Hematopoietic multipotent progenitor cell treated with erythropoietin and hydrocortisone succinate and interleukin-3 and kit ligand, for 15 days (in vitro differentiated cells): Measurements from ENCODE around the gene GTF2F1.
"Not testable (repeated sequence)": the region's sequence is repeated elsewhere in the genome, so short reads cannot be mapped to it uniquely, and the experiment has no call there.

Experiments used
- DNase-seq: peaks from one replicate; pipeline ENCODE4 v3.0.0-alpha.2; 2015; ENCODE audit warnings: low spot score

GTF2F1 gene, protein sequence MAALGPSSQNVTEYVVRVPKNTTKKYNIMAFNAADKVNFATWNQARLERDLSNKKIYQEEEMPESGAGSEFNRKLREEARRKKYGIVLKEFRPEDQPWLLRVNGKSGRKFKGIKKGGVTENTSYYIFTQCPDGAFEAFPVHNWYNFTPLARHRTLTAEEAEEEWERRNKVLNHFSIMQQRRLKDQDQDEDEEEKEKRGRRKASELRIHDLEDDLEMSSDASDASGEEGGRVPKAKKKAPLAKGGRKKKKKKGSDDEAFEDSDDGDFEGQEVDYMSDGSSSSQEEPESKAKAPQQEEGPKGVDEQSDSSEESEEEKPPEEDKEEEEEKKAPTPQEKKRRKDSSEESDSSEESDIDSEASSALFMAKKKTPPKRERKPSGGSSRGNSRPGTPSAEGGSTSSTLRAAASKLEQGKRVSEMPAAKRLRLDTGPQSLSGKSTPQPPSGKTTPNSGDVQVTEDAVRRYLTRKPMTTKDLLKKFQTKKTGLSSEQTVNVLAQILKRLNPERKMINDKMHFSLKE

DNA sequence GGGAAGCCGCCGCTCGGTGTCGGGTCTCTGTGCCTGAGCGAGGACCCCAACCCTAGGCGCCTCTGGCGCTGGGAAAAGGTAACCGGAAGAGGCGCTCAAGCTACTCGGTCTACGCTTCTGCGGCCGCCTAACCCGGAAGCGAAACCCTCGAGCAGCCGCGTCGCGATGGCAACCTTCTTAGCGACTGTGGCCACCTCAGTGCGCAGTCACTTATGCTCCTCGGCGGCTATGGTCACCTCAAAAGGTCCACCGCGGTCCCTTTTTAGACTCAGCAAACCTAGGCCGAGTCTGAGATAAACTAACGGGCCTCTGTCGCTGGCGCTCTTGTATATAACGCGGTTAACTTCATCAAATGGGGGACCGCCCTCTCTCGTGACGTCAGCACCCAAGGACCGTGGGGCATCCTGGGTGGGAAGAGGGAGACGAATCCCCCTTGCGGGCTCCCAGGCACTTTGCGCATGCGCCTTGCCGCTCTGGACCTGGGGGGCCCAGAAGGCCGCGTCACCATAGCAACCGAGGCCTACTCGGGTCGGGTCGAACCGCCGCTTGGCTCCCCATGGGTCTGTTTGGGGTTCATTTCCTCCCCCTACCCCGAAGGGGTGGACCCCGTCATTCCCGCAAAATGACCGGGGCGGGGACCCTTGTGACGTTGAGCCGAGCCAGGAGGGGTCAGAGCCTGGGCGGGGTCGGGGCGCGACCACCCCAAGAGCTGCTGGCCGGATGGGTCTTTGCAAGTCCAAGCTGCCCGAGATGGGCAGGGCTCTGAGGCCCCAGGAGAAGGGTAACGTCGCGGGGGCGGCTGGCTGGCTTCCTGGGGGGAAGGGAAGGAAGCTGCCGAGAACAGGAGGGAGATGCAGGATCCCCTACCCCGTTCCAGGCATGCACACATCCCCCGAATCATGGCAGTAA, at the start of gene GTF2F1:
Gene GTF2F1, minus strand, starts transcription at position 91 of the 909 bp plus-strand sequence. CDS start 169 bp downstream, outside the sequence.
- peak; percentile 88 for DNase-seq

DNA sequence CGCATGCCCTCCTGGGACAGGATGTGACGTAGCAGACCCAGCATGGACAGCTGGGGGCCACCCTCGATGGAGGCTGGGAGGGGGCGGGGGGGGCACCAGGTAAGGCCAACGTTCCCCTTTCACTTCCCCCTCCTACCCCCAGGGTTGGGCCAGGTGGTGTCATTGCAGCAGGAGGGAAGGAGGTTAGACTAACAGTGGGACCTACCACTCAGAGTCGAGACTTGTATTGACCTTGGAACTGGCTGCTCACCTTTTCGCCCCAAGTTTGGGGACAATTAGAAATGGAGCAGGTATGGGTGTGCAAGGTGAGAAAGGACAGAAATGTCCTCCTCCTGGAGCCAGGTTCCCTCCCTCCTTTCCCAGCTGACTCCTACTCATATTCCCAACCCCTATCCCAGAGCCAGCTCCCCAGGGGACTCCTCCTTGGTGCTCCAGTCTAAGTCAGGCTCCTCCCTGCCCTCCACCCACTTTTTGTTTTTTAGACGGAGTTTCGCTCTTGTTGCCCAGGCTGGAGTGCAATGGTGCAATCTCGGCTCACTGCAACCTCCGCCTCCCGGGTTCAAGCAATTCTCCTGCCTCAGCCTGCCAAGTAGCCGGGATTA, 49.2 kb upstream of the GTF2F1 start:
- DNase-seq, result no peak

DNA sequence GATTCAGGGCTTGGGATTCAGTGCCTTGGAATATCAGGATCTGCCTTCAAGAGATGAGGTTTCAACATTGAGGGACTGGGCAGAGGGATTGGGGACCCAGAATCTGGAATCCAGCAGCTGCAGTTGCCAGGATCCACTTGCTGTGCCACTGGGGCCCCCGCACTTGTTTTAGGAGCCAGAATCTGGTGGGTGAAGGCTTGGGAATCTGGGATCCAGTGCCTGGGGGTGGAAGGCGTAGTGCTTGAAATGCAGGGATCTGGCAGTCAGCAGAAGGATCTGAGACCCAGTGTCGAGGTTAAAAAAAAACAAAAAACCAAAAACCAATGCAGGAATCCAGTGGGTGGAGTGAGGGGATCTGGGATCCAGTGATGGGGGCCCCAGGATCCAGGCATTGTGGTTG, 47.9 kb upstream of the GTF2F1 start:
- no peak for DNase-seq

DNA sequence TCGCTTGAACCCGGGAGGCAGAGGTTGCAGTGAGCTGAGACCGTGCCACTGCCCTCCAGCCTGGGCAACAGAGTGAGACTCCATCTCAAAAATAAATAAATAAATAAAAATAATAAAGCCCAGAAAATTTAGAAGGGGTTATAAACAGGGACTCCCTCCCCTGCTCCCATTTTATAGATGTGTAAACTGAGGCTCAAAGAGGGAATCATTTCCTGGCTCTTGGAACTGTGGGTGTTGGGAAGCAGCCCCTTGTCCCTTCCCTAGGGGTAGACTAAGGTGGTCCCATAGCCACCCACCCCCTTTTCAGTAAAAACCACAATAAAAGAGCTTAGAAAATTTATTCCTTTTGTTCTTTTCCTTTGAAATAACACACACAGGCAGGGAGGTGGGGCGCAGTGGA, 46.8 kb upstream of the GTF2F1 start:
- DNase-seq, result no peak

DNA sequence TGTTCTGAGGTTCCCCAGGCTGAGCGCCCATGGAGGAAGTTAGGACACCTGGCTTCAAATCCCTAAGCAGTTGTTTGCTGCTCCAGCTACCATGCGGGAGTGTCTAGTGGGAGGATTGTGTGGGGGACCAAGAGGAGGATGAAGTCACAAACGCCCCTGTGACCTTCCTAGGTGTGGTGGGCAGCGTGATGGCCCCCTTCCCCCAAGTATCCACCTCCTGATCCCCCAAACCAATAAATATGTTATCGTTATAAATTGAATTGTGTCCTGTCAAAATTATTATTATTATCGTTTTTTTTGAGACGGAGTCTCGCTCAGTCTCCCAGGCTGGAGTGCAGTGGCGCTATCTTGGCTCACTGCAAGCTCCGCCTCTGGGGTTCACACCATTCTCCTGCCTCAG, 40.7 kb upstream of the GTF2F1 start, which contains the start of gene SLC25A41:
Gene SLC25A41, minus strand, starts transcription at position 101 of the 400 bp plus-strand sequence. Its CDS starts 70 bp downstream, at position 31.
- DNase-seq, result no peak

DNA sequence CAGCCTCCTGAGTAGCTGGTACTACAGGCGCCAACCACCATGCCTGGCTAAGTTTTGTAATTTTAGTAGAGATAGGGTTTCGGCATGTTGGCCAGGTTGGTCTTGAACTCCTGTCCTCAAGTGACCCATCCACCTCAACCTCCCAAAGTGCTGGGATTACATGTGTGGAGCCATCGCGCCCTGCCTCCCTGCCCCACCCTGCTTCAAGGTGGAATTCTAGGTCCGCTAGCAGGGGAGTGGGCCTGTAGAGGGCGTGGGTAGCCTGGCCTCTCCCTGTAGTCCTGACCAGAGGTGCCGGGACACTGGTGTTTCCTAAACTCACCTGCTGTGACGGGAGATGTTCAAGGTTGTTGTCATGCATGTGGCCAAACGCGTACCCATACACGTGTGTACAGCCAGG, 40.2 kb upstream of the GTF2F1 start:
- no peak for DNase-seq

DNA sequence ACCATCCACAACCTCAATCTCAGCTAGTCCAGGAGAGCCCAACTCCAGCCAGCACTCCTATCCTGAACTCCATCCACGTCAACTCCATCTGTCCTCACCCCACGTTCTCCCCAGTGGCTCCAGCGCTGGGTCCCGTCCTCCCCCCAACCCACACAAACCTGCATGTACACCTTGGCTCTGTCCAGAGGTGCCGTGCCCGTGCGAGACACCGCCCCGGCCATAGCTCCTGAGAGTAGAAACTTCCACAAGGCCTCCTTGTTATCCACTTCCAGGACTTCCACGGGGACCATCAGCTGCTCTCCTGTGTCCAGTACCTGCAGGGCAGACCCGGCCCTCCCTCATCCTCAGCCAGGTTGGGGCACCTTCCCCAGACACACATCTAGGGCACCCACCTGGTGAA, 38.9 kb upstream of the GTF2F1 start:
- no peak for DNase-seq

DNA sequence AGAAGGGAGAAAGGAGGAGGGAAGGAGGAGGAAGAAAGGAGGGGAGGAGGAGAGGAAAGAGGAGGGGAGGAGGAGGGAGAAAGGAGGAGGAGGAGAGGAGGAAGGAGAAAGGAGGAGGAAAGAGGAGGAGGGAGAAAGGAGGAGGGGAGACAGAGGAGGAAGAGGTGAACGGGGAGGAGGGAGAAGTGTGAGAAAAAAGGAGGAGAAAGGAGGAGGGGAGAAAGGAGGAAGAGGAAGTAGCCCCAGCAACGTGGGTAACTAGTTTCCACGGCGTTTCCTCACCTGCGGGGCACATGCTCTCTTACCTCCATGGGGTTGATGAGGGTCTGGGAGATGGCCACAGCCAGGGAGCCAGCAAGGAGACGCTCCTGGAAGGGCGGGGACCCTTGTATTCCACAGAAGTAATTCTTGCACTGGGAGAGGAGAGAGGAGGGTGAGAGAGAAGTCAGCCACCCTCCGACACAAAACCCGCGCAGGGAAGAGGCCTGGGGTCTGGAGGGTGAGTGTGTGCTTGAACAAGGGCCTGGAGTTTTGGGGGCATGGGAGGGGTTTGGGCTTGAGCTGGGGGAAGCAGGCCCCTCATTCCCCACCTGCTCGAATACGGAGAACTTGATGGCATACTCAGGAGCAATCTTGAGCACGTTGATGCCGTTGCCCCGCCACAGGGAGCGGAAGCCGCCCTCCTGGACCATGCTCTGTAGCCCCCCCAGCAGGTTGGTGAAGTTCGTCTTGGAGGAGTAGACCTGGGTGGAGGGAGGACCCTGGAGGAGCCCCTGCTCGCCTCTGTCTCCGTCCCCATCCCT, 36.7 kb upstream of the GTF2F1 start:
- DNase-seq, result no peak

DNA sequence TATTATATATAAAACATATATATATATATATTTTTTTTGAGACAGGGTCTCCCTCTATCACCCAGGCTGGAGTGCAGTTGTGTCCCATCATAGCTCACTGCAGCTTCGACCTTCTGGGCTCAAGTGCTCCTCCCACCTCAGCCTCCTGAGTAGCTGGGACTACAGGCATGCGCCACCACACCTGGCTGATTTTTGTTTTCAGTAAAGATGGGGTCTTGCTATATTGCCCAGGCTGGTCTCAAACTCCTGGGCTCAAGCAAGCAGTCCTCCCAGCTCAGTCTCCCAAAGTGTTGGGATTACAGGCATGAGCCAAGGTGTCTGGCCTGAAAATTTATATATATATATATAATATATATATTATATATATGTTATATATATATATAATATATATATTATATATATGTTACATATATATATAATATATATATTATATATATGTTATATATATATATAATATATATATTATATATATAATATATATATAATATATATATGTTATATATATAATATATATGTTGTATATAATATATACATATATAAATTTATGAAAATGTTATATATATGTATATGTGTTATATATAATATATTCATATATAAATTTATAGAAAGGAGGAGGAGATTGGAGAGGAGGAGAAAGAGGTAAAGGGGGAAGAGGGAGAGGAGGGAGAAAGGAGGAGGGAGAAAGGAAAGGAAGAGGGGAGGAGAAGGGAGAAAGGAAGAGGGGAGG, 35.9 kb upstream of the GTF2F1 start:
- not testable (repeated sequence) for DNase-seq

DNA sequence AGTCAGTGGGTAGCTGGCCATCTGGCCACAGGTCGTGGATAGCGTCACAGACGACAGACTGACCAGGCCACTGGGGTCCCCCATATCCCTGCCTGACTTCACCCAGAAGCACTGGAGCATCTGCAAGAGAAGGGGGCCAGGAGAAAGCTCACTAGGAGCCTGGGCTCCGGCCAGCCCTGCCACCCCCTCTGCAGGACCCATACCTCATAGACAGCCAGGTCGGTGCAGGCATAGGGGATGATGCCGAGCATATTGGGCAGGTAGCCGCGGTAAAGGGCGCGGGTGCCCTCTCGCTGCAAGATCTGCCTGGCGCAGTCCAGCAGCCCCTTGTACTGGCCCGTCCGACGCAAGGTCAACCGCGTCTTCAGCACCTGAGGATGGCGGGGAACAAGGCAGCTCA, 34.2 kb upstream of the GTF2F1 start:
- DNase-seq, result no peak

DNA sequence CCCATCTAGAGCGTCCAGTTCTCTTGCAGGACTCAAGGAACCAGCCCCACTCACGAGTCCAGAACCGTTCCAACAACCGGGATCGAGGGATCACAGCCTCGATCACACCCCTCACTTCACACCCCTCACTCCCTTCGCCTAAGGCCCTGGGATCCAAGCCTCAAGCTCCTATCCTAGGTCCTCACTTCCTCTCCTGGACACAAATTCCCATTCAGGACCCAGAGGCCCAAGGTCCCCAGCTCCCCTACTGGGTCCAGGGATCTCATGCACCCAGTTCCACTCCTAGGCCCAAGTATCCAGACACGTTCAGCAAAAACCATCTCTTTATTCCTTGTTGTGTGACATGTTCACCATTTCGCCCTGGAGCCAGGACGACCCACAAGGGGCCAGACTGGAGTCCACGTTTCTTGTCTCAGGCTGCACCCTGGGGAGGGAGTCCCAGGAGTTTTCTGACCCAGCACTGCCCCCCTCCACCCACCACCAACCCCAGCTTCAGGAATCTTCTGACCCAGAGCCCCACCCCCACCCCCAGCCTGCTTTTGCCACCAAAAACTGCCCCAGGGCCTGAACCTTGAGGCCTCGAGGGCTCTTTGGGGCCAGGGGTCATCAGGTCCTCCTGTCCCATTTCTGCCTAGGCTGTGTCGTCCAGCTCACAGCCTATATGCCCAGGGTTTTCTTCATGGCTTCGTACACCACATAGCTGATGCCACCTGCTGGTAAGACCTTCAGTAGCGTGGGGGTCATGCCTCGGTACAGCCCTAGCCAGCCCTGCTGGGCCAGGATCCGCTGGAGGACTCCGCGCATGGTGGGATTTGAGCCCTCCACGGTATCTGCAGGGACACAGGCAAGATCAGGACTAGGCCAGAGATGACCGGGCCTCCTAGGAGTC, 33.0 kb upstream of the GTF2F1 start:
- peak; percentile 38 for DNase-seq

DNA sequence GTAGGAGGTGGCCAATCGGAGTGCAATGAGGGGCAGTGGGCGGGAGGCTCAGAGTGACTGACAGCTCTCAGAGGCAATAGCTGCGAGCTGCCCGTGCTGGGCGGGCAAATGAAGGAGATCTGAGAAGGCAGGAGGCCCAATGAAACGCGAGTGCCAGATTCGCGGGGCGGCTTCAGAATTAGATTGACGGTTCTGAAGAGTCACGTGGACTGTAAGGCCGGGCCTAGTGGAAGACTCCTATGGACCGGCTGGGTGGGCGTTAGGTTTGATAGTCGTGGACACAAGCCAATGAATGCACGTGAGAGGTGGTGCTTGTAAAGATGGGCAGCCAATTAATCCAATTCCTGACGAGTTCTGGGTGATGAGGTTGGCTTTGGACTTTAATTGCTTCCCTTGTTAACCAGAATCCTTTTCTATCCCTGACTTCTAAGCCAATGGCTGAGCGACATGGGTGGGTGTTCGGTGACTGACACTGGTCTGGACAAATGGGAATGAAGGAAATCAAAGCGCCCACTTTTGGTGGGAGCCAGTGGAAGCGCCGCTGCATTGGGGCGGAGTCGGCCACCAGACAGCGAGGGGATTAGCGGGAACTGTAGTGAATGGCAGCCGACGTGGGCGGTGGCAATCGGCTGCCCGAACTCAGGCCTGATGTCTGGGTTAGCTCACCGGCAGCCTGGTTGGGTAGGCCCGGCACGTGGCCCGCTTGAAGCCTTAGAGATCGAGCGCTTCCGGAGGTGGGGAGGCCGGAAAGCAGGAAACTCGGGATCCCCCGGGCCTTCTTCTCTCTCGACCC, 32.2 kb upstream of the GTF2F1 start:
- peak; percentile 100 for DNase-seq

DNA sequence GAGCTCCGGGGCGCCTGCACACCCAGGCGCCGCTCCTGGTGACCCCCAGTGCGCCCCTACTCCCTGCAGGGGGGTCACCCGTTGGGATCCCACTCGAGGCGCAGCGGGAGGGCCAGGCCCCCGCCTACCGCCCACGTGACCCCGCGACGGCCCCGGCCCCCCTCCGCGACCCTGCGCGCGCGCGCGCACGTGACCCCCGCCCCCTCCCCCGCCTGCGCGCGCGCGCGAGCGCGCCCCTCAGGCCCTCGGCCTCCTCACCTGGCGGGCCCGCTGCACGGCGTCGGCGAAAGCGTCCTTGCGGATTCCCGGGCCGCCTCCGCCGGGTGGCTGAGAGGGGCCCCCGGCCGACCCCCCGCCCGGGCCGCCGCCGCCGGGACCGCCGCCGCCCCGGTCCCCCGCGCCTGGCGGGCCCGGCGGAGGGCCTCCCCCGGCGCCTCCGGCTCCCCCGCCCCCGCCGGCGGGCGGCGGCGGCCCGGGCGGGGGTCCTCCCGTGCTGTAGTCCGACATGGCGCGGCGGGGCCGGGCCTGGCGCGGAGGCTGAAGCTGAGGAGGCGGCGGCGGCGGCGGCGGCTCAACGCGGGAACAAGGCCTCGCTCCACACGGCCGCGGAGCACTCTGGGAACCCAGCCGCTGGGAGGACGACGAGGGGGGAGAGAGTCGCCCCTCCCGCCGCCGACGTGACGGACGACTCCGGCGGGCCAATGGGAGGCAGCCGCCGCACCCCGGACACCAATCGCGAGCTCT, 31.4 kb upstream of the GTF2F1 start, which contains the start of gene KHSRP:
Gene KHSRP, minus strand, starts transcription at position 617 of the 744 bp plus-strand sequence. Its CDS starts 110 bp downstream, at position 507.
- no peak for DNase-seq

DNA sequence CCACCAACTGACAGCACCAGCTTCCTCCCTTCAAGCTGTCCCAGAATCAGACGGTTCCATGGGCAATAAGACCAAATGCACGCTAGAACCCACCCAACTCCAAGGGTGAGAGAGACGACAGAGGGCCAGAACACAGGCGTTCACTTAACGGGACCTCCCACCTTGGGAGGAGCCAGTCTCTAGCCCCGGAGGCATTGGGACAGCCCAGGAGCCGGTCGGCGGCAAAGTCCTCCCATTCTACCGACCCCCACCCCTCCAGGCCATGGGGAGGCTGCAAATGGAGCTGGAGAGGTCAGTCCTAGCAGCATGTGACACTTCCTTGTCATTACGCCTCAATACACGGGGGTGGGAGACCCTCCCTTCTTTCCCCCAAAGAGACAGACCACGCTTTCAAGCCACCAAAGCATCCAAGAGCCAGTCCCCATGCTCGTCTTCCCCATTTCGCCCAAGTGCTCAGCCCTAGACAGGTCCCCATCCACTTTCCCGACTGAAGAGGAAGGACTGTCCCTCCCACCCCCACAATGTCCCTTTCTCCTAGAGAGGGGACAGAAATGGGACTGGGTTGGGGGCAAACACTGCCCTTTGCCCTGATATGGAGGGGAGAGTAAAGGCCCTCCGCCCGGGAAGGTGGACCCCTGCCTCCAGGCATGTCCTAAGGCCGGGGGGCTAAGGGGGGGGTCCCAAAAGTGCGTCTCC, 30.7 kb upstream of the GTF2F1 start:
- DNase-seq, result peak; percentile 50

DNA sequence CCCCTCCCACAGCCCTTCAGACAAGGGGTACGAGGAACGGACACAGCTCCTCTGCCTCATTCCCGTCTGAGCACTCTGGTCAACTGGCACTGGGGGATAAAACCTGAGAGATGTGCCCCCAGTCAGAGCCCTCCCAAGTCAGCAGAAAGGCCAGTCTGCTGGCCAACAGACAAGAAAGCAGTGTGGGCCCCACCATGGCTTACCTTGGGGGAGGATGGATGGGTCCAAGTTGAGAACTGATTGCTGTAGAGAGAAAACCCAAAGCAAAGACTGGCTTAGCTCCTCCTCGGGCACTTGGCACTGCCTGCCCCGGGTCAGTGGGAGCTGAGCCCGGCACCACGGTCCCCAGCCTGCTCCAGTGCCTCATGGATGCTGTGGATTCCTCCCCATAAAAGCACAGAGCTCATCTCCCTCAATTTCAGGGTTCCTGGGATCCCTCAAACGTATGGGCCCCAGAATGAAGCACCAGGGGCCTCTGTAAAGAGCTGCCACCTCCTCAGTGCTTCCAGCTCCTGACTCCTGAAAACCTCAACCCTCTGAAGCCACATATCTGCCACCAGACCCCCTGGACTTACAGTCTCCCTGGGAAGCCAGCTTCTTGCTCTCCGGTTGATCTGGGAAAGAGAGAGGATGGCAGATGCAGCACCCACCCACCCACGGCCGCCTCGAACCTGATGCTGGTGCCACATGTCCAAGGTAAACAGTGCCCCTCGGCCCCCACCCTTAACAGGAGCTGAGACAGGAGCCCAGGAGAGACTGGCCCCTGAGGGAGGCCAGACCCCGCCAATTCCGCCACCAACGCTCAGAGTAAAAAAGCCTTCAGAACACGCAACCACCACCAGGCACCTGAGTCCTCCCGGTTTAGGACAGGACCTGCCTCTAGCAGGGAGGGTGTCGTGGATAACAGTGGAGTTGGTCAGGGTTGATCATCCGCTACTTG, 28.4 kb upstream of the GTF2F1 start:
- DNase-seq, result no peak

DNA sequence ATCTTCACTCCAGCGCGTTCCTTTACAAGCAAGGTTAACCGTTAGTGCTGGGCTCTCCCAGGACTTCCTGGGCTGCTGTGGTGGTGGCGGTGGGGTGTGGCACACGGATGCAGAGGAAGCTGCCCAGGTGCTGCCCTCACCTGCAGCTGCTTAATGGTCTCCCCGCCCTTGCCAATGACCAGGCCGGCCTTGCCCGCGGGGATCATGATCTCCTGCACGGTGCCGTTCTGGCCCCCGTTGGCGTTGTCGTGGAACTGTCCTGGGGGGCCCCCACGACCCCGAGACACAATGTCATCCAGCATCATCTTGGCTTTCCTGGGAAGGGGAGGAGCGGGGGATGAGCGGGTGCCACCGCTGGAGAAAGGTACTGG, 25.6 kb upstream of the GTF2F1 start:
- no peak for DNase-seq
